GM20431 (cell line): ENCODE data around the gene MYNN.

Experiments used
- in situ Hi-C: fragments of 300-500 bp; cut with MseI, MboI; formaldehyde crosslinking; loops from one replicate; pipeline ENCODE4 v1.15.0; 2020; ENCODE audit warnings: low sequenced_read_pairs; ENCODE audit not compliant: unreplicated experiment

The MYNN gene

GRCh38 chr3:169822983-169823382, 49.8 kb downstream of the MYNN start:
- in situ Hi-C loops, result no loop called here

GRCh38 chr3:169825316-169825715, 52.1 kb downstream of the MYNN start:
- in situ Hi-C loops, result no loop called here

- in situ Hi-C loops, result no loop called here
Measured at GRCh38 chr3:169827712-169828111, 54.5 kb downstream of the MYNN start.

GRCh38 chr3:169835533-169835932, 62.3 kb downstream of the MYNN start:
- in situ Hi-C loops, result no loop called here

GRCh38 chr3:169836078-169836941, 63.1 kb downstream of the MYNN start:
- in situ Hi-C loops, result no loop called here

GRCh38 chr3:169836942-169837275, 63.7 kb downstream of the MYNN start:
- in situ Hi-C loops, result no loop called here

- in situ Hi-C loops, result no loop called here
Measured at GRCh38 chr3:169838511-169839030, 65.4 kb downstream of the MYNN start.
